Islet precursor cell (in vitro differentiated cells): ENCODE results near the gene EPHA2.
A peak's percentile ranks its signal among the peaks of the same experiment; 100 is the strongest.
"Not testable (repeated sequence)": the region's sequence is repeated elsewhere in the genome, so short reads cannot be mapped to it uniquely, and the experiment has no call there.

Source experiments
- DNase-seq: peaks from one replicate; pipeline ENCODE4 v3.0.0-alpha.2; 2018

The EPHA2 gene

DNA sequence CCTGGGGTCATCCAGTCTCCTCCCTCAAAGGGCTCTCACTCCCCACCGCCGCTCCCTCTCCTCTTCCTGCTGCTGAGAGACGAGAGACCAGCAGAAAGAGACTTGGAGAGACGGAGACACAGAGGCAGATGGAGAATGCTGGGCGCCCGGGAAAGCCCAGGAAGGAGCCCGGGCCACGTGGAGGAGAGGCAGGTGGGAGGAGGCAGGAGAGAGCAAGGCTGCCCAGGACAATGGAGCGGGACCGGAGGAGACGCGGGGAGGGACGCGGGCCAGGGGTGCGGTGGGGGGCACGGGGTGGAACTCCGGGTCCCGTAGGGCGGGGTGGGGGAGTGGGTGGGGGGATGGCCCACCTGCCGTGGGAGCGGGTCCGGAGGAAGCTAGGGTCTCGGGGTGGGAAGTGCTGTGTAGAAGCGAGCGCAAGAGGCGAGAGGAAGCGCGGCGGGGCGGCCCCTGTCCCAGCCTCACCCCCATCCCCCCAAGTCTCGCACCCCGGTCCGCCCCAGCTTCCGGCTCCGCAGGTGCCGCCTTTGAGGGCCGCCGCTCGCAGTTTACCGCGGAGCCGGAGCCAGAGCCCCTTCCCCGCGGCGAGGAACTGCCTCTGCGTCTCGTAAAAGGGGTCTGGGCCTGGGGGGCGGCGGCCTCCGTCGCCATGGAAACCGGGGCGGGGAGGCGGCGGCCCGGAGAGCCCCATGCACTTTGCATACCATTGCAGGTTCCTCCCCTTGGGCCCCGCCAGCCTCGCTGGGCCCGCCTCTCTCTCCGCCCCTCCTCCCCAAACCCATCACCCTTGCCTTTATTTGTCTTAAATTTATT, 11.7 kb upstream of the EPHA2 start:
- peak; percentile 92 for DNase-seq

- DNase-seq: no peak
Observed at GRCh38 chr1:16166117-16166516, 10.2 kb upstream of the EPHA2 start.

DNA sequence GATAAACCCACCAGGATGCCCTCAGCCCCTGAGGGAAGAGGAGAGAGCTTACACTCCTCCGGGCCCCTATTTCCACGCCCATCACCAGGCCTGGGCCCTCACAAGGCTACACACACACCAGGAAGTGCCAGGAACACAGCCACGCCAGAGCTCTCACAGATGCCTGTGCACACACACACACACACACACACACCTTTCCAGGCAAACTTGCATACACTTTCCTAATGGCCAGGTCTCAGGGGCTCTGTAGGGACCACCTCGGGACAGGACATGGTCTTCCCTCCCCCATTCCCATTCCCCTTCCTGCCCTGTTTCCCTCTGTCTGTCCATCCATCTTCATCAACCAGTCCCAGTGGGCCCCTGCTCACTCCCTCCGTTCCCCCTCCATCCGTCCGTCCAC, 9.7 kb upstream of the EPHA2 start:
- DNase-seq: no peak

DNA sequence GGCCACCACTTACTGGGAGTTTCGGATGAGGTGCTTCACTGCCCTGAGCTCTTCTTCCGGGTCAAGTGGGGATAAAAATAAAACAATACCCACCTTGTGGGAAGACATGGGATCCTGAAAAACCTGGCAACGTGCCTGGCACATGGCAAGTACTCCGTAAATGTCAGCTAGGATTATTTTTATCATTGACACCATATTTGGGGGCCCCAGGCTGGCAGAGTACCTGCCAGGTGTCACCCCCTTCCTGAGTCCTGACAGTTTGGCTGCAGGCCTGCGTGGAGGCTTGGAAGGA, 9.2 kb upstream of the EPHA2 start:
- DNase-seq: no peak

GRCh38 chr1:16164213-16165072, 8.6 kb upstream of the EPHA2 start:
- DNase-seq: peak; percentile 82

DNA sequence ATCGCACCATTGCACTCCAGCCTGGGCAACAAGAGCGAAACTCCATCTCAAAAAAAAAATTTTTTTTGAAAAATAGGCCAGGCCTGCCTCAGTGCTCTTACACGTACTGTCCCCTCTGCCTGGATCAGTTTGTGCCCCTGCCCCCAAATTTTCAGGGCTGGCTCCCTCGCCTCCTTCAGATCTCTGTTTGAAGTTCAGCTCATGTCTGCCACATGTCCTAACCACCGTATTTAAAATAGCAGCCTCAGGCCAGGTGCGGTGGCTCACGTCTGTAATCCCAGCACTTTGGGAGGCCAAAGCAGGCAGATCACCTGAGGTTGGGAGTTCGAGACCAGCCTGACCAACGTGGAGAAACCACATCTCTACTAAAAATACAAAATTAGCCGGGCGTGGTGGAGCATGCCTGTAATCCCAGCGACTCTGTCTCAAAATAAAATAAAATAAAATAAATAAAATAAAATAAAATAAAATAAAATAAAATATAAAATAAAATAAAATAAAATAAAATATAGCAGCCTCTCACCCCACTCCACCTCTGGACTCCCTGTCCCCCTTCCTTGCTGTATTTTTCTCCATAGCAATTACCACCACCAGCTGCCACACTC, 7.8 kb upstream of the EPHA2 start:
- DNase-seq: not testable (repeated sequence)

DNA sequence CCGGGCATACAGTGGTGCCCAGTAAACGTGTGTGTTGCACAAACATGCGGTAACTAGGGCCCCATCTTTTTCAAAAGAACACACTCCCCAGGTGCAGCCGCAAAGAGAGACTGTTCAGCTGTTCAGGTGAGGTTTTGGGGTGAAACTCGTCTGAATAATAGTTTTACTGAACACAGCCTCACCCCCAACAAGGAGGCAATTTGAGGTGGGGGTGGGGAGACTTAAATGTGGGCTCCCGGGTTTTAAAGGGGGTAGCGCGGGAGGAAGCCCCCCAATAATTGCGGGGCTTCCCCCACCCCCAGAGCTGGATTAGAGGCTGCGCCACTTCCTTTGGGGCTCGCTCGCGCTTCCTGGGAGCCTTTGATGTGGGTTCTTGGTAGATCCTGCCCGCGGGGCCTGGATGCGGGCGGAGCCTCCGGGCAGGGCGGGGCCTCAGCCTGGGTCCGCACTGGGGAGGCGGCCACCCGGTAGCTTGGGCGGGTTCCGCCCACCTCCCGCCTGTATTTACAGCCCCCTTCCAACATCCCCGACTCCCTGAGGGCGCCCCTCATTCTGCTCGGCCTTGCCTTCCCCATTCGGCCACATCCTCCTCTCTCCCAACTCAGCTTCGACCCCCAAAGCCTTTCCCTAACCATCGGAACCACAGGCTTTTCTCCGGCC, 6.4 kb upstream of the EPHA2 start:
- peak; percentile 80 for DNase-seq

DNA sequence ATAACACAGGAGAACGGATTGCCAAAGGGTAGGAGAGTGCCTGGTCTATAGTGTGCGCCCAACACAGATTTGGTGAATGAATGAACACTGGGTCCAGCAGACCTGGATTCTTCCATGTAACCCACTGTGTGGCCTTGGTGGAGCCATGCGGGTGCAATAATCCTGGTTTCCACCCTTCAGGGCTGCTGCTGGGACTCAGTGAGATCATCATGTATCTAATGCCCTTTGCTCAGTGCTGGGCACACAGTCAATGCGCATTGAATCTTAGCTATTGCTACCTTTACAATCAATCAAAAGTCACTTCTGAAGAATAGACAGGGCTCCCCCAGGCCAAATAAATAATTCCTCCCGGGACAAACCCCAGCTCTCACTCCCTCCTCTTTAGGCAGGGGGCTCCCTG, 5.8 kb upstream of the EPHA2 start:
- no peak for DNase-seq

GRCh38 chr1:16158993-16159831, 3.3 kb upstream of the EPHA2 start:
- peak; percentile 77 for DNase-seq

- no peak for DNase-seq
Observed at GRCh38 chr1:16158025-16158424, 2.2 kb upstream of the EPHA2 start.

DNA sequence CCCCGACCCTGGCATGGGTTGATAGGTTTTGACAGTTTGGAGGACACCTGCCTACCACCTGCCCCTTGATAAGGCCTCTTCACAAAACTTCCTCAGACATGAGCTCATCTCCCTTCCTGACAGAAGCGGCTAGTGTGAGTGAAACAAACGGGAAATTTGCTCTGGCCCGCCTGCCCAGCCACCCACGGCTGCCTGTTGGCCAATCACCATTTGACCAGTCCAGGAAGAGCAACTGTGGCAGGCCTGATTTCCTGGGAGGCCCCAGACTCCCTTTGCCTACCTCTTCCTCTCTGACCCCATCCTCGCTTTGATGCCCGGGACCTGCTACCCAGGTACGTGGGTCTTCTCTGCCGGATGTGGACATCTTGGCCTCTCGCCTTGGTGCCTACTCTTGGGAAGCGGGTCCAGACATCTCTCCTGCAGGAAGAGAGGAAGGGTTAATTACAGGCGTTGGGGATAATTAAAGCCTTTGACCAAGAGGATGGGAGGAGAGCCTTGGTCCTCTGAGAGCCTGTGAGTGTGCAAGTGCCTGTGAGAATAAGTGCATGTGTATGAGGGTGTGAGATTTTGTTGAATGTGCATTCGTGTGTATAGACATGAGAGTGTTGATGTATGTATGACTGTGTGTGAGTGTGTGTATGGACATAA, 1.1 kb upstream of the EPHA2 start:
- peak; percentile 87 for DNase-seq

DNA sequence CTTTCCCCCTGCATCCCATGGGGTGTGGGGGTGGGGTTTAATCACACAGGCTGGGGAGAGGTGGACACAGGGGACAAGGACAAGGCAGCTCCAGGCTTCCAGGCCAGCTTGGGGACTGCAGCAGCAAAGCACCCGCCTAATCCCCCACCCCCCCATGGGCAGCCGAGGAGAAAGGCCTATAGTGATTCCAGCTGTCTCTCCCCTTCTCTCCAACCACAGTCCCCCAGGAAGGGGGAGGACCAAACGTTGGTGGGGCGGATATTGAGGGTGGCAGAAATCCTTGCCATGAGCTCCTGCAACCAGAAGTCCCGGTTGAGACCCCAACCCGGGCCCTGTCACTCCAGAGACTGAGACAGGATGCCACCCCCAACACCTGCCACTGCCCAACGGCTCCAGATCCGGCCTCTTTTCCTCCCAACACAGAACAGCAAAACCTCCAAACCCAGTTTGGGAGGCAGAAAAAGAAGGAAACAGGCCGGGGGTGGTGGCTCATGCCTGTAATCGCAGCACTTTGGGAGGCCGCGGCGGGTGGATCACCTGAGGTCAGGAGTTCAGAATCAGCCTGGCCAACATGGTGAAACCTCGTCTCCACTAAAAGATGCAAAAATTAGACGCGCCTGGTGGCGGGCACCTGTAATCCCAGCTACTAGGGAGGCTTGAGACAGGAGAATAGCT, 1.7 kb downstream of the EPHA2 start:
- no peak for DNase-seq

DNA sequence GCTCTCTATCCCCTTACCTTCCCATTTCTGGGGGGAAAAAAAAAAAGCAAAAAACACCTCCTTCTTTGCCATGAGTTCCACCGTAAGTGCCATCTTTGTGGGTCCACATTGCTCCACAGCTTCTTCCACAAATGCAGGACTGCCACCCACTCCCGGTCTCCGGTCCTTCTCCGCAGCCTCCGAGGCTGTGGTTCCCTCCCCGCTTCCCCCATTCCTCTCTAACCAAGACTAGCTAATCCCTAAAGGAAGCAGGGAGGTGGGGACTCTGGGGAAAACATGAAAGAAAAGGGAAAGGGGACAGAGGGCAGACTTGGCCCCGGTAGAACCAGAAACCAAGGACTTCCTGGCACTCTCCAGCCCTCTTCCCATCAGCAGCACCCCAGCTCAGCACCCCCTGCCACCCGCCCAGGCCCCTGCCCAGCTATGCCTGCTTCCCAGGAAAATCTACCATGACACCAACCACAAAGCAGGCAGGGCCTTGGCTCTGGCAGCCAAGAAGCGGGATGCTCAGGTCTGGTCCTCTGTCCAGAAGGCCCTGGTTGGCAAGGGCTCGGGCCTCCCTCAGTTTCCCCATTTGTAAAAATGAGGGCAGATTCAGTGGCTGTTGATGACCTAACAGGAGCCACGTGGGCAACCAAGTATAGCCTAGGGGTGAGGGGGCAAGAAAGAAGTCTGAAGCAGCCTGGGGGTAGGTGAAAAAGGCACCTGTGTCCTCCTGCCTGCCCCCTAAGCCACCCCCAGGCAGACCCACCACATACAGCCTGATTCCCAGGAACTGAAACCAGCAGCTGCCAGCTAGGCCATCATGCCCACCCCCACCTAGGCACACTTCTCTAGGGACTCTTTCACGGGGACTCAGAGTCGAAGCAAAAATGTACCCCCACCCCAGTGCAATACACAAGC, 2.5 kb downstream of the EPHA2 start:
- DNase-seq: no peak

DNA sequence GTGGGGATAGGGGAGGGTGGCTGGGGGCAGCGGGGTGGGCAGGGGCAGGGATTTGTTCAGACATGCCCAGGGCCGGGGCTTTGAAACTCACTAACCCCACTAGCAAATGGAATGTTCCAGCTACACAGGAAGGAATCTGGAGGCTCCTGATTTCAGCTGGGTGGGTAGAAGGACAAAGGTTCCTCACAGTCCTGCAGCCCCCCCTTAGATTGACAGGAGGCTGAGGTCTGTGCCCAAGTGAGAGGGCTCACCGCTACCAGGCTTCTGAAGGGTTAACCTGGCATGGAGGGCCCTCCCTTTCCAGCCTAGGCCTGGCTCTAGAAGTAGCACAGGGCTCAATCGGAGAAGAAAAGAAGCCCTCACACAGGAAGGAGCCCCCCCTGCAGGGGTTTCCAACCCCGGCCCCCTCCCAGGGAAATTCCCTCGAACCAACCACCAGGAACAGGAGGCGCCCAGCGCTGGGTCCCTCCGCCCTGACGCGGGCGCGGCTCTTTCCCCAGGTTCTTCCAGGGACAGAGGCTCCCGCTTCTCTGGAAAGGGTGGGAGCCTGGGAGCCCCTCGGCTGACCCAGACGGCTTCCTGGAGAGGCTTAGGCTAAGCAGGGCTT, 3.3 kb downstream of the EPHA2 start:
- DNase-seq: peak; percentile 83

- DNase-seq: no peak
Observed at GRCh38 chr1:16151995-16152384, 3.9 kb downstream of the EPHA2 start.

DNA sequence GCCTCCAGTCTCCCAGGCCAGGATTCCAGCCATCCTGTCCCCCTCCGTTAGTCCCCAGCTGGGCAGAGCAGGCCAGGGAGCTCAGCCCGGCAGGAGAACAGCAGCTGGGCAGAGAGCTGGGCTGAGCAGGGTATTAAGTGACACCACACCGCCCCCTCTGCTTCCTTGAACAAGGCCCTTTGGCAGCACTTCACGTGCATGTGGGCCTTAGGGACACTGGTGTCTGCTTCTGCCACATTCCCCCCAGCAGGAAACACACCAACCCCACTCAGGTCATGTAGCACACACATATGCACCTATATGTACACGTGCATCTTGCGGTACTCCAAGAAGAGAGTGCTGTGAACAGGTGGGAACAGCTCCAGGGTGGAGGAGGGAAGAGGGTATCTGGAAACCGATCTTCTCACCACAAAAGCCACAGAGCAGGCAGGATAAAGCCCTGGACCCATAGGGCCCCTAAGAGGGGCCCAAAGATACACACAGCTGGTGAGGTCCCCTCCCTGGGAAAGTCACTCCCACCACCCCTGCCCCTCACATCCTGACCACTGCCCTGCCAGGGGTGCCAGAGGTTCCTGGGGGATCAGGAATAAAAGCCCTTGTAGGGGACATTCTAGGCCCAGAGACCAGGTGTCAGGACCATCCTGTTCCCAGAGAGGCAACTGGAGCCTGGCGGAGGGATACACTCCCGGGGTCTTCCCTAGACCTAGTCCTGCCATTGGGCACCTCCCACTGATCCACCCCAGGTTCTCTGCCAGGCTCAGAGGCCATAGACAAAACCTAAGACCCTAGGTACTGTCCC, 4.5 kb downstream of the EPHA2 start:
- DNase-seq: peak; percentile 67

DNA sequence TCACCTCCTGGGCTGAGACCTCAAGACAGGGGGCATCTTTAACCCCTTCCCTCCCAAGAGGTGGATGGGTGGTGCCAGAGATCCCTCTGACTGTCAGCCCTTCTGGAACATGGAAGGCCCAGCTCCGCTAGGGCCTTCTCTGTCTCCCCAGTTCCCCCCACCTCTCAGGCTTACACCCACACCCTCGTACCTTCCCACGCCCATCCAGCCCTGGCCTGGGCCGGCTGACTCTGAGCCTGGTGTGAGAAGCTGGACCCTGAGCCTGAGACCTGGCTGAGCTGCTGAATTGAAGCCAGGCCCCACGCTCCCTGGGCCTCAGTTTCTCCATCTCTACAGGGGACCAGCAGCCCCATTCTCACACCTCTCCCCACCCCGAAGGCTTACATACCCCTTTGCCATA, 5.4 kb downstream of the EPHA2 start:
- DNase-seq: no peak

- DNase-seq: no peak
Observed at GRCh38 chr1:16149702-16150488, 6.0 kb downstream of the EPHA2 start.
